SU-DHL-6 (cell line): ENCODE measurements around the gene TBX2.

ENCODE experiments used
- H2AFZ ChIP-seq: fragments of 200-600 bp; sonication (generic); 2 replicates; pipeline ENCODE4 v1.6.1; 2014; ENCODE audit warnings: low read depth, mild to moderate bottlenecking, moderate library complexity, mixed read lengths, antibody characterized with exemption, low read length; ENCODE audit not compliant: severe bottlenecking
- H3F3A ChIP-seq: fragments of 200-600 bp; shearing (Covaris generic); 2 replicates; pipeline ENCODE4 v1.6.0; 2016; ENCODE audit warnings: antibody characterized with exemption, mild to moderate bottlenecking; ENCODE audit not compliant: insufficient read depth
- H3K27ac ChIP-seq: fragments of 200-600 bp; sonication (generic); 2 replicates; pipeline ENCODE4 v1.5.1; 2016; ENCODE audit warnings: low read depth, mild to moderate bottlenecking, low read length, moderate library complexity, mixed read lengths
- H3K27me3 ChIP-seq: fragments of 200-600 bp; sonication (generic), shearing (Covaris generic); 2 replicates; pipeline ENCODE4 v1.6.0; 2014; ENCODE audit warnings: mild to moderate bottlenecking, low read length
- H3K36me3 ChIP-seq: fragments of 200-600 bp; sonication (generic); 2 replicates; pipeline ENCODE4 v1.6.1; 2014; ENCODE audit warnings: mild to moderate bottlenecking, low read length, mixed read lengths
- H3K4me2 ChIP-seq: fragments of 300-600, 200-600 bp; shearing (Covaris generic), sonication (generic); 2 replicates; pipeline ENCODE4 v1.6.0; 2014; ENCODE audit warnings: low read length, low read depth, mild to moderate bottlenecking; ENCODE audit not compliant: poor library complexity, severe bottlenecking
- H3K4me3 ChIP-seq: fragments of 200-600 bp; sonication (generic); 2 replicates; pipeline ENCODE4 v1.5.1; 2014; ENCODE audit warnings: antibody characterized with exemption, low read length, mild to moderate bottlenecking, mixed read lengths; ENCODE audit not compliant: insufficient read depth, poor library complexity, severe bottlenecking
- H3K79me2 ChIP-seq: fragments of 200-600 bp; sonication (generic); 2 replicates; pipeline ENCODE4 v1.6.1; 2014; ENCODE audit warnings: mild to moderate bottlenecking, low read length, moderate library complexity; ENCODE audit not compliant: insufficient read depth
- H3K9ac ChIP-seq: fragments of 200-600 bp; sonication (generic); 2 replicates; pipeline ENCODE4 v1.7.0; 2014; ENCODE audit warnings: mild to moderate bottlenecking, low read length
- H3K9me2 ChIP-seq: fragments of 200-600 bp; sonication (generic); replicated peaks from 2 replicates; pipeline ENCODE4 v1.6.1; 2014; ENCODE audit warnings: low read length; ENCODE audit not compliant: insufficient read depth
- H3K9me3 ChIP-seq: fragments of 200-600 bp; sonication (generic); 2 replicates; pipeline ENCODE4 v1.6.1; 2014; ENCODE audit warnings: low read length, mixed read lengths; ENCODE audit not compliant: insufficient read depth
- H4K20me1 ChIP-seq: fragments of 200-600 bp; sonication (generic); 2 replicates; pipeline ENCODE4 v1.6.1; 2014; ENCODE audit warnings: low read depth, mild to moderate bottlenecking, antibody characterized with exemption, low read length, moderate library complexity, mixed read lengths
- CTCF ChIP-seq: fragments of 200-600 bp; sonication (generic); IDR thresholded peaks from one replicate; pipeline ENCODE4 v1.5.1; 2017; ENCODE audit warnings: antibody characterized with exemption, mild to moderate bottlenecking, low read length, moderate library complexity; ENCODE audit not compliant: insufficient read depth, poor library complexity, severe bottlenecking
- EZH2phosphoT487 ChIP-seq: fragments of 200-600 bp; sonication (generic), shearing (Covaris generic); conservative IDR thresholded peaks from 2 replicates; pipeline ENCODE4 v1.6.1; 2018; ENCODE audit warnings: mild to moderate bottlenecking, antibody characterized with exemption, low read length, moderate library complexity, mixed read lengths

TBX2 gene

GRCh38 chr17:61406971-61407911 lies 7.6 kb downstream of the TBX2 start:
- no peaks in the 10 kb centered on the region for H3K79me2 ChIP-seq
- no peak for TF ChIP-seq EZH2phosphoT487
- TF ChIP-seq CTCF = no peak
- H3K9me3 ChIP-seq = no peaks in the 10 kb centered on the region
- no peaks in the 10 kb centered on the region for H3K27me3 ChIP-seq
- H3K36me3 ChIP-seq = no peaks in the 10 kb centered on the region
- H3K4me3 ChIP-seq = no peak overlapping the region
- H3K9me2 ChIP-seq = no peaks in the 10 kb centered on the region
- no peak overlapping the region for H3K27ac ChIP-seq
- H3K4me2 ChIP-seq = no peak overlapping the region
- no peaks in the 10 kb centered on the region for H4K20me1 ChIP-seq
- no peak overlapping the region for H3K9ac ChIP-seq
- H3F3A ChIP-seq = no peaks in the 10 kb centered on the region
- H2AFZ ChIP-seq = no peak overlapping the region

GRCh38 chr17:61408151-61409041 lies 8.8 kb downstream of the TBX2 start:
- Histone ChIP-seq H3K27ac (no peak overlapping the region), H3K4me2 (no peak overlapping the region), H3K9me2 (no peaks in the 10 kb centered on the region), H3K9ac (no peak overlapping the region), H3K4me3 (no peak overlapping the region), H3K9me3 (no peaks in the 10 kb centered on the region), H3F3A (no peaks in the 10 kb centered on the region), H3K79me2 (no peaks in the 10 kb centered on the region), H3K27me3 (no peaks in the 10 kb centered on the region), H4K20me1 (no peaks in the 10 kb centered on the region), H2AFZ (no peak overlapping the region), H3K36me3 (no peaks in the 10 kb centered on the region)
- TF ChIP-seq EZH2phosphoT487 = no peak
- no peak for TF ChIP-seq CTCF

- H3K4me3 ChIP-seq = peak overlapping the region; percentile 36
- H3K9me2 ChIP-seq = no peaks in the 10 kb centered on the region
- H4K20me1 ChIP-seq = no peaks in the 10 kb centered on the region
- H3F3A ChIP-seq = no peaks in the 10 kb centered on the region
- no peaks in the 10 kb centered on the region for H3K36me3 ChIP-seq
- no peak for TF ChIP-seq CTCF
- no peak for TF ChIP-seq EZH2phosphoT487
- no peaks in the 10 kb centered on the region for H3K27me3 ChIP-seq
- H3K9ac ChIP-seq = no peak overlapping the region
- no peaks in the 10 kb centered on the region for H3K9me3 ChIP-seq
- H3K27ac ChIP-seq = no peak overlapping the region
- no peaks in the 10 kb centered on the region for H3K79me2 ChIP-seq
- H3K4me2 ChIP-seq = peak overlapping the region; percentile 38
- H2AFZ ChIP-seq = no peak overlapping the region
Measured at GRCh38 chr17:61409301-61410112, 9.9 kb downstream of the TBX2 start.
